DOHH2 (cell line): ENCODE measurements around the gene ITPK1.

Experiments used
- H3F3A ChIP-seq: fragments of 200-600 bp; sonication (generic), shearing (Covaris generic); 2 replicates; pipeline ENCODE4 v1.6.0; 2016; ENCODE audit warnings: antibody characterized with exemption, mild to moderate bottlenecking; ENCODE audit not compliant: control insufficient read depth, insufficient read depth
- H3K27ac ChIP-seq: fragments of 200-600 bp; sonication (generic); 2 replicates; pipeline ENCODE4 v1.5.1; 2014; ENCODE audit warnings: low read depth, mild to moderate bottlenecking, low read length, moderate library complexity
- H3K27me3 ChIP-seq: fragments of 200-600 bp; sonication (generic); 2 replicates; pipeline ENCODE4 v1.6.1; 2014; ENCODE audit warnings: mild to moderate bottlenecking, low read length, mixed read lengths; ENCODE audit not compliant: control insufficient read depth
- H3K36me3 ChIP-seq: fragments of 200-600 bp; sonication (generic); 2 replicates; pipeline ENCODE4 v1.6.1; 2014; ENCODE audit warnings: mild to moderate bottlenecking, low read length, moderate library complexity, mixed read lengths; ENCODE audit not compliant: control insufficient read depth
- H3K4me1 ChIP-seq: fragments of 200-600 bp; sonication (generic); 2 replicates; pipeline ENCODE4 v1.6.1; 2014; ENCODE audit warnings: mild to moderate bottlenecking, low read length, mixed read lengths; ENCODE audit not compliant: control insufficient read depth
- H3K4me2 ChIP-seq: fragments of 200-600 bp; sonication (generic); 2 replicates; pipeline ENCODE4 v1.6.0; 2014; ENCODE audit warnings: mild to moderate bottlenecking, low read length, moderate library complexity
- H3K4me3 ChIP-seq: fragments of 200-600 bp; sonication (generic); 2 replicates; pipeline ENCODE4 v1.5.1; 2014; ENCODE audit warnings: mild to moderate bottlenecking, low read length, mixed read lengths
- H3K79me2 ChIP-seq: fragments of 200-600 bp; sonication (generic); 2 replicates; pipeline ENCODE4 v1.6.1; 2014; ENCODE audit warnings: mild to moderate bottlenecking, low read length, mixed read lengths; ENCODE audit not compliant: control insufficient read depth
- H3K9me2 ChIP-seq: fragments of 200-600 bp; sonication (generic); replicated peaks from 2 replicates; pipeline ENCODE4 v1.6.1; 2014; ENCODE audit warnings: mild to moderate bottlenecking, low read length, mixed read lengths; ENCODE audit not compliant: control insufficient read depth
- H3K9me3 ChIP-seq: fragments of 200-600 bp; sonication (generic); 2 replicates; pipeline ENCODE4 v1.6.1; 2014; ENCODE audit warnings: antibody characterized with exemption, low read length, mixed read lengths; ENCODE audit not compliant: control insufficient read depth, insufficient read depth
- H4K20me1 ChIP-seq: fragments of 200-600 bp; sonication (generic); 2 replicates; pipeline ENCODE4 v1.6.0; 2014; ENCODE audit warnings: low read depth, mild to moderate bottlenecking, antibody characterized with exemption, low read length, moderate library complexity; ENCODE audit not compliant: control insufficient read depth, insufficient read depth
- EZH2phosphoT487 ChIP-seq: fragments of 200-600 bp; sonication (generic); IDR thresholded peaks from 2 replicates; pipeline ENCODE4 v1.6.1; 2017; ENCODE audit warnings: borderline replicate concordance, mild to moderate bottlenecking, antibody characterized with exemption, low read length, moderate library complexity, mixed read lengths
- TF ChIP-seq, protein P1 (sequence below): fragments of 200-600 bp; sonication (generic); IDR thresholded peaks from one replicate; pipeline ENCODE4 v1.5.1; 2014; ENCODE audit warnings: antibody characterized with exemption, mild to moderate bottlenecking, low read depth, low read length; ENCODE audit not compliant: poor library complexity, severe bottlenecking

ITPK1 gene

DNA sequence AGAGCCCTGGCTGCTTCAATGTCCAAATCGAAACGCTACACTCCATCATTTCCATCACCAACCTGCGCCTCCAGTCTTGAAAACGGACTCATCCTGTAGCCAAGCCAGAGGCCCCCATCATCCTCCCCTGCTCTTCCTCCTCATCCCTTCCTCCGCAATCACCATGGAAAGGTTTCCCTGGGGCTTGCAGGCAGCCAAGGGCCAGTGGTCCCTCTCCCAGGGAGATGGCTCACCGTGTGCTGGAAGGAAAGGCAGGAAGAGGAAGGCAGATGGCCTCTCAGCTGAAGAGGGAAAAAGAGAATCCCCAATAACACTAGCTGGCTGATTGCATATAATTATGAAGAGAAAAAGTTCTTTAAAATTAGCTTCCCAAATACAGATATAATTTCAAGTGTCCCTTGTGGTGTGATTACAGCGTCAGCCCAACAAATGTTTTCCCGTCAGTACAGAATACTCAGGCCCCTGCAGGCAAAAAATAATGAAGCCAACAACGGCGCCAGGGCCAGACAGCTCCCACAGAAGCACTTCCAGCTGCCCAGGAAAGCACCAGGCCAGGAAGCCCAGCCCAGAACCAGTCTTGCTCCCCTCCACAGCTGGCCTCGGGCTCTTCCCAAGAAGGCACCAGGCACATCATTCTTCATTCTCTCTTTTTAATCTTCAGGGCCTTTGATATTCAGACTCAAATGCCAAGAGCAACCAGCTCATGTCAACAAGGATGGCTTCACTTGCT lies 24.7 kb downstream of the ITPK1 start:
- no peak for TF ChIP-seq EZH2phosphoT487
- TF ChIP-seq, protein P1, sequence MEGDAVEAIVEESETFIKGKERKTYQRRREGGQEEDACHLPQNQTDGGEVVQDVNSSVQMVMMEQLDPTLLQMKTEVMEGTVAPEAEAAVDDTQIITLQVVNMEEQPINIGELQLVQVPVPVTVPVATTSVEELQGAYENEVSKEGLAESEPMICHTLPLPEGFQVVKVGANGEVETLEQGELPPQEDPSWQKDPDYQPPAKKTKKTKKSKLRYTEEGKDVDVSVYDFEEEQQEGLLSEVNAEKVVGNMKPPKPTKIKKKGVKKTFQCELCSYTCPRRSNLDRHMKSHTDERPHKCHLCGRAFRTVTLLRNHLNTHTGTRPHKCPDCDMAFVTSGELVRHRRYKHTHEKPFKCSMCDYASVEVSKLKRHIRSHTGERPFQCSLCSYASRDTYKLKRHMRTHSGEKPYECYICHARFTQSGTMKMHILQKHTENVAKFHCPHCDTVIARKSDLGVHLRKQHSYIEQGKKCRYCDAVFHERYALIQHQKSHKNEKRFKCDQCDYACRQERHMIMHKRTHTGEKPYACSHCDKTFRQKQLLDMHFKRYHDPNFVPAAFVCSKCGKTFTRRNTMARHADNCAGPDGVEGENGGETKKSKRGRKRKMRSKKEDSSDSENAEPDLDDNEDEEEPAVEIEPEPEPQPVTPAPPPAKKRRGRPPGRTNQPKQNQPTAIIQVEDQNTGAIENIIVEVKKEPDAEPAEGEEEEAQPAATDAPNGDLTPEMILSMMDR, result no peak
- no peak overlapping the region for H3K4me2 ChIP-seq
- no peaks in the 10 kb centered on the region for H3K27me3 ChIP-seq
- no peaks in the 10 kb centered on the region for H3F3A ChIP-seq
- no peaks in the 10 kb centered on the region for H3K9me2 ChIP-seq
- no peaks in the 10 kb centered on the region for H3K36me3 ChIP-seq
- H3K4me3 ChIP-seq, result no peak overlapping the region
- H4K20me1 ChIP-seq, result 0 out of 2 replicates have a peak, but pooled peaks cover 2% of the 10 kb centered on the region
- H3K9me3 ChIP-seq, result no peaks in the 10 kb centered on the region
- no peak overlapping the region for H3K27ac ChIP-seq
- H3K4me1 ChIP-seq, result no peaks in the 10 kb centered on the region
- no peaks in the 10 kb centered on the region for H3K79me2 ChIP-seq

DNA sequence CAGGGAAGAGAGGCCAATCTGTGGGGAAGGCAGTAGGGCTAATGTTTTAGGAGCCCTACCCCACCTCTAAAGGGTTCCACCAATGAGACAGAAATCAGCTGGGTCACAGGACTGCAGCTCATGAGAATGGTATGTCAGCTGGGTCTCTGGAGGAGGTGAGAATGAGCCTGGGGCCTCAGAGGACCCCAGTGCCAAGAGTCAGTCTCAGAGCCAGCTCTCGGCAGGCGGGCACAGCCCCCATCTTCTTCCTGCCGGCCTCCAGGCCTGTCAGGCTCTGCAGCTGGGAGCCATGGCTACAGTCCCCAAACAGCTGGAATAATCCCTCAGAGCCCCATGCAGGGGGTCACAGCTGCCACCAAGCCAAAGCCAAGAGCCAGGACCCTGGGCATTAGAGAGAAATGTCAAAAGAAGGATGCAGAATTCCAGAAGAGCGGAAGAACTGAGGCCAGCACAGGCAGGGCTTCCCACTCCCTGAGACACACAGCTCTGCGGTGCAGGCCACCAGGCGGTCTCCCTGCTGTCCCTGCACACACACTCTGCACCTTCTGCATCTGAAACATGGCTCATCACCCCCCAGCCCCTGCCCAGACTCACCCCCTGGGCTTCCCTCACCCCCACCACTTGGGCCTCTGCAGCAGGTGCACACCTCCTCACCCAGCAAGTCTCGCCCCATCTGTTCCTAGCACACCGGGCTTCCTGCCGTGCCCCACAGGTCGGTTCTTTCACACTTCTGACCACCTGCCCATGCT lies 26.0 kb downstream of the ITPK1 start:
- Histone ChIP-seq H3K9me2 (no peaks in the 10 kb centered on the region), H3K4me1 (no peaks in the 10 kb centered on the region), H3K27ac (no peak overlapping the region), H3K4me2 (no peak overlapping the region), H3K4me3 (no peak overlapping the region), H3K9me3 (no peaks in the 10 kb centered on the region), H3F3A (no peaks in the 10 kb centered on the region), H4K20me1 (0 out of 2 replicates have a peak, but pooled peaks cover 2% of the 10 kb centered on the region), H3K27me3 (no peaks in the 10 kb centered on the region), H3K36me3 (no peaks in the 10 kb centered on the region), H3K79me2 (no peaks in the 10 kb centered on the region)
- no peak for TF ChIP-seq EZH2phosphoT487
- TF ChIP-seq, protein P1, result no peak

DNA sequence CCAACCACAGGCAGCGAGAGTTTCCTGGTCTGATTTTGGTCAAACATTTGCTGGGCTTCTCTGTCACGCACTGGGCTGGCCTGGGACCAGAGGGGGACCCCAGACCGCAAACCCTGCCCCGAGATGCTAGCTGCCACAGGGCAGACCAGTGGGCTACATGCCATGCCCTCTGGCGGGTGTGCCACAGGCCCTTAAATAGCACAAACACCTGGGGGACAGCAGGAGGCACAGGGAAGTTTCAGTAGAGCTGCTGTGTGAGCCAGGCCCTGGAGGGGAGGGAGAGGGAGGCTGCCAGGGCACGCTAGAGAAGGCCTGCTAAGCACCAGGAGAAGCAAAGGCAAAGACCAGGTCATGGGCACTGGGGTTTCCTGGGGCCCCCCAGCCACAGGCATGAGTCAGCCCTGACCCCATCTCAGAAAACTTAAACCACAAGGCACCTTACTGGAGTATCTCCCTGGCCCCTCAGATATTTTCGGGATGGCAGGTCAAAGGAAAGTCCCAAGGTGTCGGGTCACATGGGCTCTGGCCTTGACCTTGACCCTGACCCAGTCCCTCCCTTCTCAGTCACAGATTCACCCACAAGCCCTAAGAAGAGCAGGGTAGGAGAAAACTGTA lies 29.2 kb downstream of the ITPK1 start:
- H3F3A ChIP-seq, result no peaks in the 10 kb centered on the region
- H3K9me2 ChIP-seq, result no peaks in the 10 kb centered on the region
- no peaks in the 10 kb centered on the region for H3K9me3 ChIP-seq
- no peak overlapping the region for H3K4me3 ChIP-seq
- no peaks in the 10 kb centered on the region for H3K27me3 ChIP-seq
- TF ChIP-seq EZH2phosphoT487, result no peak
- TF ChIP-seq, protein P1, result no peak
- no peaks in the 10 kb centered on the region for H3K36me3 ChIP-seq
- H3K27ac ChIP-seq, result no peak overlapping the region
- no peaks in the 10 kb centered on the region for H3K79me2 ChIP-seq
- H4K20me1 ChIP-seq, result no peaks in the 10 kb centered on the region
- no peaks in the 10 kb centered on the region for H3K4me1 ChIP-seq
- H3K4me2 ChIP-seq, result no peak overlapping the region
